Activated B cell treated with CpG ODN at 0.5 μM for 24 hours (primary cell): Measurements from ENCODE around the gene GPR180. TPM values are rescaled to one million over a fixed set of nuclear protein-coding genes. Genes with fewer than 3 reads are reported as not detected.

Experiments used
- ATAC-seq: fragments of 200-7000 bp; cut with Tn5 transposase; one replicate; pipeline ENCODE4 v1.10.0; 2021; ENCODE audit warnings: low read depth, mild to moderate bottlenecking, moderate library complexity
- CTCF ChIA-PET: fragments of 350-600 bp; sonication (Branson Sonifier 250); formaldehyde crosslinking; loops from one replicate; lab custom pipeline; 2021; ENCODE audit warnings: antibody characterized with exemption; lab: Charles Lee
- POLR2A ChIA-PET: fragments of 350-600 bp; sonication (Branson Sonifier 250); formaldehyde crosslinking; loops from one replicate; lab custom pipeline; 2021; ENCODE audit warnings: antibody characterized with exemption; lab: Charles Lee
- DNase-seq: peaks from one replicate; pipeline ENCODE4 v3.0.0; 2022
- H3K27ac Mint-ChIP-seq: one replicate; pipeline ENCODE4 v1.8.0; 2020; ENCODE audit warnings: mixed read lengths
- H3K27me3 Mint-ChIP-seq: one replicate; pipeline ENCODE4 v1.8.0; 2021; ENCODE audit warnings: mixed read lengths
- H3K36me3 Mint-ChIP-seq: one replicate; pipeline ENCODE4 v1.8.0; 2021; ENCODE audit warnings: low read depth, mixed read lengths
- H3K4me1 Mint-ChIP-seq: one replicate; pipeline ENCODE4 v1.8.0; 2021; ENCODE audit warnings: mixed read lengths
- H3K4me3 Mint-ChIP-seq: one replicate; pipeline ENCODE4 v1.8.0; 2020; ENCODE audit warnings: mild to moderate bottlenecking, mixed read lengths
- H3K9me3 Mint-ChIP-seq: one replicate; pipeline ENCODE4 v1.8.0; 2020; ENCODE audit warnings: mixed read lengths
- CTCF ChIP-seq: fragments of 200-600 bp; IDR thresholded peaks from one replicate; pipeline ENCODE4 v1.8.0; 2022; ENCODE audit warnings: antibody characterized with exemption, mild to moderate bottlenecking
- intact Hi-C: fragments of 100-400 bp; cut with micrococcal nuclease; formaldehyde crosslinking; loops from one replicate; pipeline ENCODE4 v1.15.1; 2024
- total RNA-seq: library from RNA; stranded (reverse); gene quantifications from 2 replicates; pipeline ENCODE4 v1.2.3, GENCODE V29; 2022

The GPR180 gene
- total RNA-seq, 1 donor from 2014 or later: 5.1 TPM

GRCh38 chr13:94599877-94600276 lies 1.8 kb upstream of the GPR180 start:
- no peak for TF ChIP-seq CTCF
- CTCF ChIA-PET: no interaction called here
- Mint-ChIP-seq H3K27me3 (no peaks in the 10 kb centered on the region), H3K9me3 (peaks cover 2% of the 10 kb centered on the region), H3K4me3 (no peak overlapping the region), H3K36me3 (peaks cover 9% of the 10 kb centered on the region), H3K4me1 (peaks cover 29% of the 10 kb centered on the region), H3K27ac (no peak overlapping the region)
- intact Hi-C loops: no loop called here
- POLR2A ChIA-PET: interaction anchor here (4.2 kb wide), 1 partner anchor 50 kb away, joined by 50 read pairs; no protein-coding TSS in a partner anchor
- no peak for ATAC-seq
- DNase-seq: no peak

- POLR2A ChIA-PET: interaction anchor here (4.2 kb wide), 1 partner anchor 53 kb away, joined by 50 read pairs; no protein-coding TSS in a partner anchor
- intact Hi-C loops: no loop called here
- Mint-ChIP-seq H3K9me3 (peaks cover 2% of the 10 kb centered on the region), H3K4me3 (peak overlapping the region; percentile 86), H3K36me3 (peaks cover 19% of the 10 kb centered on the region), H3K27ac (peak overlapping the region; percentile 59), H3K27me3 (no peaks in the 10 kb centered on the region), H3K4me1 (peaks cover 18% of the 10 kb centered on the region)
- DNase-seq: no peak
- no peak for TF ChIP-seq CTCF
- ATAC-seq: no peak
- CTCF ChIA-PET: interaction anchor here (0.9 to 1.9 kb wide), 2 partner anchors 15 to 53 kb away, joined by 3 to 5 read pairs; no protein-coding TSS in a partner anchor
Observed at GRCh38 chr13:94602467-94602866, 810 bp downstream of the GPR180 start.

- Mint-ChIP-seq H3K4me1 (peaks cover 12% of the 10 kb centered on the region), H3K4me3 (no peak overlapping the region), H3K27me3 (no peaks in the 10 kb centered on the region), H3K27ac (no peak overlapping the region), H3K9me3 (no peaks in the 10 kb centered on the region), H3K36me3 (peaks cover 42% of the 10 kb centered on the region)
- intact Hi-C loops: no loop called here
- no peak for TF ChIP-seq CTCF
- ChIA-PET POLR2A (no interaction called here), CTCF (no interaction called here)
- ATAC-seq (no peak), DNase-seq (no peak)
Observed at GRCh38 chr13:94607056-94607455, 5.4 kb downstream of the GPR180 start.

GRCh38 chr13:94607939-94608338 lies 6.3 kb downstream of the GPR180 start:
- ATAC-seq: no peak
- CTCF ChIA-PET: interaction anchor here (1.8 kb wide), 1 partner anchor 9 kb away, joined by 7 read pairs; no protein-coding TSS in a partner anchor
- intact Hi-C loops: no loop called here

GRCh38 chr13:94608586-94608985 lies 6.9 kb downstream of the GPR180 start:
- POLR2A ChIA-PET: no interaction called here
- intact Hi-C loops: no loop called here
- Mint-ChIP-seq H3K4me1 (peaks cover 2% of the 10 kb centered on the region), H3K27ac (no peak overlapping the region), H3K36me3 (peaks cover 45% of the 10 kb centered on the region), H3K4me3 (no peak overlapping the region), H3K27me3 (no peaks in the 10 kb centered on the region), H3K9me3 (no peaks in the 10 kb centered on the region)
- TF ChIP-seq CTCF: no peak
- ATAC-seq (no peak), DNase-seq (no peak)
- CTCF ChIA-PET: interaction anchor here (1.8 kb wide), 1 partner anchor 8 kb away, joined by 7 read pairs; no protein-coding TSS in a partner anchor

More at GRCh38 chr13:94607939-94608338, 6.3 kb downstream of the GPR180 start:
- no peak overlapping the region for H3K27ac Mint-ChIP-seq
- no peaks in the 10 kb centered on the region for H3K27me3 Mint-ChIP-seq
- H3K36me3 Mint-ChIP-seq: peaks cover 43% of the 10 kb centered on the region
- no peak for TF ChIP-seq CTCF
- H3K9me3 Mint-ChIP-seq: no peaks in the 10 kb centered on the region
- H3K4me1 Mint-ChIP-seq: peaks cover 4% of the 10 kb centered on the region
- no peak for DNase-seq
- H3K4me3 Mint-ChIP-seq: no peak overlapping the region
- POLR2A ChIA-PET: no interaction called here
